Measurements from ENCODE around the gene TSFM. TPM values are rescaled to one million over a fixed set of nuclear protein-coding genes. Genes with fewer than 3 reads are reported as not detected.

TSFM gene
- total RNA-seq, 6 donors from 2014 or later, result 5.0 to 34.0 (median 22.8) TPM

- H3K4me1 ChIP-seq, result peaks cover 99 to 100% (median 100%) of the 10 kb centered on the region in 4 donors
- peak; percentile 32 to 48 for ATAC-seq (ENCODE audit: low FRiP score in 2 of 2)
- TF ChIP-seq POLR2A (IDR thresholded peaks at IDR 0.05) (no peak), EP300 (IDR thresholded peaks at IDR 0.05) (peak in 1 of 4 donors; percentile 15), POLR2AphosphoS5 (IDR thresholded peaks at IDR 0.05) (peak in 1 of 2 donors; percentile 26), CTCF (IDR thresholded peaks at IDR 0.05) (no peak)
- peak overlapping the region; percentile 75 to 100 (median 86) for H3K27ac ChIP-seq
- peaks cover 0 to 3% (median 0%) of the 10 kb centered on the region in 4 donors for H3K36me3 ChIP-seq
- WGBS, 2 donors, result 4 to 10% methylated on average over 11 to 13 of the region's 13 CpGs
- H3K9me3 ChIP-seq, result no peaks in the 10 kb centered on the region
- peak in 1 of 2 donors; percentile 76 for DNase-seq
- H3K4me3 ChIP-seq, result peak overlapping the region in 2 of 4 donors; percentile 32 to 35
- no peaks in the 10 kb centered on the region for H3K27me3 ChIP-seq
Measured at GRCh38 chr12:57836442-57837375, 54.1 kb downstream of the TSFM start.

GRCh38 chr12:57837864-57838562, 55.4 kb downstream of the TSFM start:
- WGBS, 2 donors, result 7 to 8% methylated on average over 5 of the region's 5 CpGs
- H3K27ac ChIP-seq, result peak overlapping the region; percentile 75 to 100 (median 86)
- no peaks in the 10 kb centered on the region for H3K27me3 ChIP-seq
- peak; percentile 79 to 83 for ATAC-seq (ENCODE audit: low FRiP score in 2 of 2)
- H3K9me3 ChIP-seq, result no peaks in the 10 kb centered on the region
- peak in 1 of 2 donors; percentile 92 for DNase-seq
- peak overlapping the region in 2 of 4 donors; percentile 32 to 35 for H3K4me3 ChIP-seq
- no peak for TF ChIP-seq CTCF (IDR thresholded peaks at IDR 0.05)
- TF ChIP-seq EP300 (IDR thresholded peaks at IDR 0.05), result peak in 1 of 4 donors; percentile 1
- TF ChIP-seq POLR2AphosphoS5 (IDR thresholded peaks at IDR 0.05), result peak in 1 of 2 donors; percentile 45
- TF ChIP-seq POLR2A (IDR thresholded peaks at IDR 0.05), result peak in 1 of 4 donors; percentile 16
- H3K4me1 ChIP-seq, result peaks cover 100% of the 10 kb centered on the region in 4 donors
- H3K36me3 ChIP-seq, result no peaks in the 10 kb centered on the region

GRCh38 chr12:57838594-57839302, 56.2 kb downstream of the TSFM start:
- WGBS, 2 donors, result 9 to 27% methylated on average over 7 to 8 of the region's 8 CpGs
- DNase-seq (no peak), ATAC-seq (ENCODE audit: low FRiP score in 2 of 2) (peak in 1 of 2 donors; percentile 11)
- peak overlapping the region; percentile 75 to 100 (median 86) for H3K27ac ChIP-seq
- TF ChIP-seq CTCF (IDR thresholded peaks at IDR 0.05) (no peak), POLR2AphosphoS5 (IDR thresholded peaks at IDR 0.05) (no peak), POLR2A (IDR thresholded peaks at IDR 0.05) (no peak), EP300 (IDR thresholded peaks at IDR 0.05) (no peak)
- peaks cover 0 to under 1% (median 0%) of the 10 kb centered on the region in 4 donors for H3K36me3 ChIP-seq
- H3K4me3 ChIP-seq, result peak overlapping the region in 3 of 4 donors; percentile 1 to 35 (median 3)
- peaks cover 100% of the 10 kb centered on the region in 4 donors for H3K4me1 ChIP-seq
- H3K27me3 ChIP-seq, result no peaks in the 10 kb centered on the region
- H3K9me3 ChIP-seq, result no peaks in the 10 kb centered on the region

GRCh38 chr12:57839996-57840395, 57.4 kb downstream of the TSFM start:
- ATAC-seq (ENCODE audit: low FRiP score in 2 of 2) (no peak), DNase-seq (no peak)
- H3K9me3 ChIP-seq, result no peaks in the 10 kb centered on the region
- H3K27ac ChIP-seq, result peak overlapping the region; percentile 44 to 100 (median 86)
- WGBS, 2 donors, result 51 to 56% methylated on average over 3 to 5 of the region's 5 CpGs
- H3K4me1 ChIP-seq, result peaks cover 95 to 98% (median 96%) of the 10 kb centered on the region in 4 donors
- no peak for TF ChIP-seq POLR2A (IDR thresholded peaks at IDR 0.05)
- no peak for TF ChIP-seq POLR2AphosphoS5 (IDR thresholded peaks at IDR 0.05)
- no peak for TF ChIP-seq CTCF (IDR thresholded peaks at IDR 0.05)
- no peak for TF ChIP-seq EP300 (IDR thresholded peaks at IDR 0.05)
- H3K4me3 ChIP-seq, result no peak overlapping the region
- H3K27me3 ChIP-seq, result no peaks in the 10 kb centered on the region
- H3K36me3 ChIP-seq, result peaks cover 0 to 4% (median 0%) of the 10 kb centered on the region in 4 donors
